GM15510 (cell line): ENCODE data around the gene DUS2.

Experiments
- POLR2A ChIP-seq: IDR thresholded peaks from 3 replicates; pipeline ENCODE4 v1.6.1; 2011; ENCODE audit warnings: borderline replicate concordance; ENCODE audit not compliant: insufficient read length; ENCODE audit errors: extremely low read depth

Gene DUS2

GRCh38 chr16:68117884-68118283 lies 94.8 kb downstream of the DUS2 start:
- no peak for TF ChIP-seq POLR2A

- TF ChIP-seq POLR2A, result no peak
Measured at GRCh38 chr16:68126395-68126794, 103.3 kb downstream of the DUS2 start.

- TF ChIP-seq POLR2A, result no peak
Measured at GRCh38 chr16:68128577-68129305, 105.7 kb downstream of the DUS2 start.
